Superior temporal gyrus (tissue), 1 donor: ENCODE results near the gene SBSN.

Experiments
- DNase-seq: peaks from one replicate; pipeline ENCODE4 v3.0.0-alpha.2; 2016; ENCODE audit errors: extremely low spot score

The SBSN gene

GRCh38 chr19:35533822-35534392 is 5.8 kb upstream of the SBSN start:
- no peak for DNase-seq

DNA sequence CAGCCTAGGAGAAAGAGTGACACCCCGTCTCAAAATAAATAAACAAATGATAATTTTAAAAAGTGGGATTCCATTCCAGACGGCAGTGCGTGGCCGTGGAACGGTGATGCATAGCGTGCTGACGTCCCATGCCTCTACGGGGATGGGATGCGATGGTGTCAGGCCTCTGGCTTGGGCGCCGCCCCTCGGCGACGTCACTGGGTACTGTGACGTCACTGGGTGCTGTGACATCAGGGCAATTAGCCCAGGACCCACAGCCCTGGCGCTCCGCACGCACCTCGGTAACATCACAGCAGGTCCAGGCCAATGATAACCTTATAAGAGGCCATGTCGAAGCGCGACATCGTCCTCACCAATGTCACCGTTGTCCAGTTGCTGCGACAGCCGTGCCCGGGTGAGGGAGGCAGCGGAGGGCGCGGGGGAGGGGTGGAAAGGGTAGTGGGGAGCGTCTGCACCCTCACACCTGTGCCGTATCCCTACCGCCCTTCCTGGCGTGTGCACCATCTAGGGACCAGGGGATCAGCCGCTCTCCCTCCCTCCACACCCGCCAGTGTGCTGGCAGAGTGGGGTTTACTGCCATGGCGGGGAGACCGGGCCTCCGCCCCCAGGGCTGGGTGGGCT is 5.2 kb upstream of the SBSN start, which contains the start of gene GAPDHS:
TSS of gene GAPDHS (plus strand) at position 256 of the 621 bp plus-strand sequence. CDS start at position 328, 72 bp downstream.
- DNase-seq: no peak

DNA sequence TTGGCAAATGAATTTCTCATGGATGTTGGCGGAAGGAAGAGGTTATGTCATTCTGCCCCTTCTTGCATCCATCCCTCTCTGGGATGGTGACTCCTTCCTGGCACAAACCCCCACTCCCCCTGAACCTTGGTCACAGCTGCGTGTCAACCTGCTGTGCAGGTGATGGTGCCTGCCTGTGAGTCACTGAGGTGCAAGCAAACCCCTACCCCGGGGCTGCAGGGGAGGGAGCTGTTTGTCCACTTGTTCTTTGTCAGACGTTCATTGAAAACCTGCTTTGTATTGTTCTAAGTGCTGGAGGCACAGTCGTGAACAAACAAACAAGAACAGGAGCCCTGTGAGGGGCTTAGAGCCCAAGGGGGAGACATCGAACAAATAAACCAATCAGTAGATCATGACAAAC is 3.2 kb upstream of the SBSN start:
- DNase-seq: no peak

GRCh38 chr19:35529241-35530218 is 1.4 kb upstream of the SBSN start:
- DNase-seq: no peak

DNA sequence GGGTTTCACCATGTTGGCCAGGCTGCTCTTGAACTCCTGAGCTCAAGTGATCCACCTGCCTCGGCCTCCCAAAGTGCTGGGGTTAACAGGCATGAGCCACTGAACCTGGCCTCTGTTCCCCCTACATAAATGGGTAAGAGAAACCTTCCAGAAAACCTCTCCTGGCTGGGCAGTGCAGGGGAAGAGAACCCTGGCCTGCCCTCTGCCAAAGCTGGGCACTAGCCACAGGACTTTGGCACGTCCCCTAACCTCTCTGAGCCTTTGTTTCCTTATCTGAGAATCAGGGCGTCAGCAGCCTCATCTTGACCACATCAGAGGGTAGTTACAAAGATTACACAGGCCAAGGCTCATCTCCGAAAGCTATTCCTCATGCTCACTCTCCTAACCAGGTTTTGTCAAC is 2.2 kb downstream of the SBSN start:
- DNase-seq: no peak

- DNase-seq: no peak
These were observed 3.8 kb downstream of the SBSN start for GRCh38 chr19:35524181-35524837.

DNA sequence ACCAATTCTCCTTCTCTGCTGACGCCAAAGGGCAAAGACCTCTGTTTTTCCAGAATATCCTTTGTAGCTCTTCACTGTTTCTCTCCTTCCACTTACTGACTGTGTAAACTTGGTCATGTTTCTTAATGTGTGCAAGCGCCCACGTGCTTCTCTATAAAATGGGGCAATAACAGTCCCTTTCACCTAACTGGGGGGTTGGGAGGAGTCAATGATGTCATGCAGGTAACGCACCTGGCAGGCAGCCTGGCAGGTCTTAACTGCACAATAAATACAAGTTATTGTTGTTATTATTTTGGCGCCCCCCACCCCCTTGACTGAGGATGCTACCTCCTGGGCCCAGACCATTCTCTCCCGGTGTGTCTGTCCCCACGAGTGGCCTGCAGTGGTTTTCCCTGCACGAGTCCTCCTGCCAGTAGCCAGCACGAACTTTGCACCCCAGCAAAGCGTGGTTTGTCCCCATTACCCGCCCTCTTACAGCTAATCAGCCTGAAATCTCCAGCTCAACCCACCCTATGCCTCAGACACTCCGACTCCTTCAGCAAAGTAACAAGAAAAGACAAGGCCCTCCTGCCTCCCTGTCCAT is 5.3 kb downstream of the SBSN start:
- DNase-seq: no peak

DNA sequence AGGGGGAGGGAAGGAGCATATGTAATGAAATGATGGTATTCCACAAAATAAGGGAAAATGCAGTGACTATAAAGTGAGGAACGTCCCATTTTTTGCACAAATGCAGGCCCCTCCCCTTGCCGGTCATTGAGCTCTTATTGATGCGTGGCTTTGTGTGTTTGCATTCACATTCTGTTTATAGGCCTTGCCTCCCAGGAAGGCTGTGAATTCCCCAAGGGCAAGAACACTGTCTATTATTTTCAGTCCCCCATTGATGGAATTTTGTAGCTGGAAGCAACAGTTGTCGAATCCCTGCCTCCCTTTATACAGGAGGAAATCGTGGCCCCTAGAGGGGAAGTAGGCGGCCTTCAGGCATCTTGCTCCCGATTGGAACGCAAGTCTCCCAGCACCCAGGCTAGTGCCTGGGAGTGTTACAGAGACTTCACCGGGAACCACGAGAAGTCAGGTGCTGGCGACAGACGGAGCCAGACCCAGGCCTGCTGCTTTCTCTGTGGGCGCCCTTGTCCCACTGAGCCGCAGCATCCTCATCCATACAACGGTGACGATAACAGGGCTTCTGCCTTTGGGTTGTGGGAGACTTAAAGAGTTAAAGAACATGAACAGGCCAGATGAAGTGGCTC is 6.9 kb downstream of the SBSN start:
- DNase-seq: no peak

DNA sequence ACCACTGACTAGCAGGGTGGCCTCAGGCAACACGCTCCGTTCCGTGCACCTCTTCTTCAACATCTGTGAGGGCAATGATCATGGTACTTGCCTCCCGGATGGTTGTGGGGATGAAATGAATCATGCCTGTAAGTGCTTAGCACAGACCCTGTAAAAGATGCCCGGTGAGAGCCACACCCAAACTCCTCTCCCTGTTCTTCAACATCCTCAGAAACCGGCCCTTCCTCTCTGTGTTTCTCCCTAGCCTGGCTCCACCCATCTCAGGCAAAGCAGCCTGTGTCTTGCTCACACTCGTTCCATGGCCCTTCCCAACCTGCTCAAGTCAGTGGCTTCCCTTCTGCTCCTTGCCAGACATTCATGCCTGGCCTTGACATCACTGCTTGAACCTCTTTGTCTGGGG is 8.8 kb downstream of the SBSN start:
- DNase-seq: no peak

DNA sequence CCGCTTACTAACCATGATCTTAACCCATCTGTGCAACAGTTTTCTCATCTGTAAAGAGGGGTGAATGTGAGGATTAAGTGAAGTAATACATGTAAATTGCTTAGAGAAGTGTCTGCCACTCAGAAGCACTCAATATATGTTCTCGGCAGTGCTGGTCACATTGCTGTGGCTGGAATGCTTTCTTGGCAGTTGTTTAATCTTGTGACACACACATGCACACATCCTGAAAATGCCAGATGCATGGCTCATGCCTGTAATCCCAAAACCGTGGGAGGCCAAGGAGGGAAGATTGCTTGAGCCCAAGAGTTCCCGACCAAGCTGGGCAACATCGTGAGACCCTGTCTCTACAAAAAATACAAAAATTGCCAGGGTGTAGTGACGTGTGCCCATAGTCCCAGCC is 9.8 kb downstream of the SBSN start:
- no peak for DNase-seq

DNA sequence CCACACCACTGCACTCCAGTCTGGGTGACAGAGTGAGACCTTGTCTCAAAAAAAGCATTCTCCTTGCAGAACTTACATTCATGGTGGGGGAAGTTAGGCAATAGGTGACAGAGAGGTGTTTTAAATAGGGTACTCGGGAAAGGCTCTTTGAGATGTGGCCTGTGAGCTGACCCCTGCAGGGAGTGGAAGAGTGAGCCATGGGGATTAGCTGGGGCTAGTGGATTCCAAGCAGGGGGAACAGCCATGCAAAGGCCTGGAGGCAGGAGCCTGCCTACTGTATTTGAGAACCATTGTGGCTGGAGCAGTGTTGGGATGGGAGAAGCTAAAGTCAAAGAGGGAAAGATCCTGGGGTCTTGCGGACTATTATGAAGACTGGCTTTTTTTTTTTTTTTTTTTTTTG is 10.8 kb downstream of the SBSN start:
- DNase-seq: no peak

DNA sequence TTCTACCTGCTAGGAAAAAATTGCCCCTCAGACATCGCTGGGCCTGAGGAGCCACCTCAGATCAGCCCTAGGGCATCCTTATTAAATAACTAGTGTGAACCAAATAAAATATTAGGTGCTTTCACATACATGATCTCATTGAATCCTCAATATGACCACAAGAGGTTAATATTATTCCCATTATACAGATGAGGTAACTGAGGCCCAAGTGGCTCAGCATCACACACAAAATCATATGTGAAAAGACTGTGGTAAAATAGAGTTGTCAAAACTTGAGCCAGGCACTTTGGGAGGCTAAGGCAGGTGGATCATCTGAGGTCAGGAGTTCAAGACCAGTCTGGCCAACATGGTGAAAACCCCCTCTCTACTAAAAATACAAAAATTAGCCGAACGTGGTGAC is 11.8 kb downstream of the SBSN start:
- DNase-seq: no peak

DNA sequence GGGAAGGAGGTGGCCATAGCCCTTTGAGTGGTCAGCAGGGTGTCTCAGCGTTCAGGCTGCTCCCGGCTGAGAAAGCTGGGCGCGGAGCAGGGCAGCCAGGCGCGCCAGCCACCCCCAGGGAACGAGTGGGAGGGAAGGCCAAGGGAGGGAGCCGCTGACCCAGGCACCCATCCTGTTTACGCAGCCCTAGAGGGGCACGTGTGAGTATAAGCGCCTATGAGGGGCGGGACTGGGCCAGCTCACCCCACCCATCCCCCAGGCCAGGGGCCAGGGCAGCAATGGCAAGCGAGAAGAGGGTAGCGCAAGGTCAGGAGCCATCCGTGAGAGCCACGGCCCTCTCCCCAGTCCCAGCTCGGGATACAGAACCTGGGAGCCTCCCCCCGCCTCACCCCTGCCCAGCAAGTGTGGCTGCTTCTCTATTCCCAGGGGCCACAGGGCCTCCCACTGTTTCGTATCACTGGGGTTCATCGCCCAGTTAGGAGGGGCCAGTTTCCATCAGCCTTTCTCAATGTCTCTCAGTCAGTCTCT is 13.8 kb downstream of the SBSN start:
- no peak for DNase-seq

GRCh38 chr19:35513628-35514281 is 14.4 kb downstream of the SBSN start, which contains the start of gene DMKN:
Gene DMKN, minus strand, starts transcription at chr19:35513649. Its CDS starts 174 bp downstream, at chr19:35513475.
- DNase-seq: no peak

DNA sequence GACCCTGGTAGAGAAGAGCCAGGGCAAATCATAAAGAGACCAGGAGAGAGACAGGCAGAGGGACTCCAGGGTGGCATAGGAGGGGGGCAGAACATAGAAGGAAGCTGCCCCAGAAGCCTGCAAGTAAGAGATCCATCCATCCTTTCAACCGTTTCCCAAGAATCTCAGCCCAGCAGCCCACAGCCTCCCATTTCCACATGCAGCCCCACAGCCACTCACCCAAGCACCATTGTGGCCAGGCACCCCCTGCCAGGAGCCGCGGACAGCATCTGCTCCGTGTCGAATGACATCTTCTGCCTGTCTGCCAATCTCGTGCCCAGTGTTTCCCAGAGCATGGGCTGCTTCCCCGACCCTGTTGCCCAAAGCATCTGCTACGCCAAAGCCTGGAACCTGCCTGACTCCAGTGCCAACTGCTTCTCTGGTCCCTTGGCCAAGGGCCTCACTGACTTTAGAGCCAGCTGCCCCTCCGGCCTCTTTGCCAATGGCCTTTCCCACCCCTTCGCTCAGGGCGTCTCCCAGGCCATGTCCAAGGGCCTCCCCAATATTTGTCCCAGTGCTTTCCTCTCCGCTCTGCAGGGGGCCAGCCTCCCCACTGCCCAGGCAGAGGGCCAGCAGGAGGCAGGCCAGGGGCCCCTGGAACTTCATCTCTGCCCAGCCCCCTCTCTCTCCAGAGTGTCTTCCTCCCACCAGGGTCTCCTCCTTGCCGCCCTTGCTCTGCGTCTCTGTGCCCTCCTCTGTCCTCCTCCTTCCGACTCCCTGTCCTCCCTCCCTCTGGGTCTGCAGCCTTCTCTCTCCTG is 15.1 kb downstream of the SBSN start:
- DNase-seq: no peak

DNA sequence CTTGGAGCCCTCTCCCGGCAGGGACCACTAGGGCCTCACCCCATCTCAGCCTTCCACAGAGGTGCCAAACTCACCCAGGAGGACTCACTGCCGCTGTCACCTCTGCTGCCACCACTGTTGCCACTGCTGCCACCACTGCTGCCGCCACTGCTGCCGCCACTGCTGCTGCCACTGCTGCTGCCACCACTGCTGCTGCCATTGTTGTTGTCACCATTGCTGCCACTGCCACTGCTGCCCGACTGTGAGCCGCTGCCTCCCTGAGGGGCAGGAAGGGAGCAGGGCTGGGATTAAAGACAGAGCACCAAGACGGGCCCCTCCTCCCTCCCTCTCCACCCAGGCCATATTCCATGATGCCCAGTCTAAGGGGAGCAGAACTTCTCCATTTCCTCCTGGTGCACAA is 16.8 kb downstream of the SBSN start:
- no peak for DNase-seq

- no peak for DNase-seq
These were observed 17.5 kb downstream of the SBSN start for GRCh38 chr19:35510626-35510964.

DNA sequence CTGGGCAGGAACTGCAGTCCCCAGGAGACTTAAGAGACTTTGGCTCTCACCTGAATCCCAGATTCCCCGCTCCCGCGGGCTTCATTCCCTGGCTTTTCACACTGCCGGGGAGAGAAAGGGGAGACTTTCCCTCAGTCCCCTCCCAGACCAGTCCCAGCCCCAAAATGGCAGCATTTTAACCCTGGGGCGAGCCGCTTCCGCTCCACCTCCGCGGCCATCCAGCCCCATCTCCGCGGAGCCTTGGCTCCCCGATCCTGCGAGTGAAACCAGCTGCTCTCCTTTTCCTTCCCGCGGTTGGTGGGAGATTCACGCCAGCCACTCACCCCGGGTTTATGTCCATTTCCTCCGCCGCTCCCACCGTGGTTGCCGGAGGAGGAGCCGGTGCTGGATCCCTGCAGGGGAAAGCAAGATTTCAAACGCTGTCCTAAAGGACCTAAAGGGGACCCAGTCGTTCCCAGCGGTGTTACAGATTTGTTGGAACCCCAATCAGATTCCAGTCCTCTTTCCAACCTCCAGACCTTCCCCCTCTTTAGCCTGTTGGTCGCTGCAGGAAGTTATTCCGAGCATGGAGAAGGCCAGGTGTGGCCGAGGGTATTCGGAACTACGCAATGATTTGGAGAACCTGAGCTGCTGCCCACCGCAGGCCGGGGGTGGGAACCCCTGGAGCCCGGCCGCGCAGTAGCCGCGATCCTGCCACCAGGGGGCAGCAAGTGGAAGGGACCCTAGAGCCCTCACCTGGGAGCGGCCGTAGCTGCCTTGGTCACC is 18.1 kb downstream of the SBSN start:
- peak; percentile 73 for DNase-seq
